Measurements from ENCODE around the gene LYL1.

- no peak for TF ChIP-seq POLR2A (IDR thresholded peaks at IDR 0.05)
- no peak for TF ChIP-seq CTCF (IDR thresholded peaks at IDR 0.05)
Observed at GRCh38 chr19:13056052-13056660, 46.5 kb downstream of the LYL1 start.

All from adrenal gland (tissue), 5 donors.